ENCODE data around the gene CPNE7. TPM values are rescaled to one million over a fixed set of nuclear protein-coding genes. Genes with fewer than 3 reads are reported as not detected.

The CPNE7 gene
- total RNA-seq, 1 experiment from 2014 or later, result 0.58 TPM

DNA sequence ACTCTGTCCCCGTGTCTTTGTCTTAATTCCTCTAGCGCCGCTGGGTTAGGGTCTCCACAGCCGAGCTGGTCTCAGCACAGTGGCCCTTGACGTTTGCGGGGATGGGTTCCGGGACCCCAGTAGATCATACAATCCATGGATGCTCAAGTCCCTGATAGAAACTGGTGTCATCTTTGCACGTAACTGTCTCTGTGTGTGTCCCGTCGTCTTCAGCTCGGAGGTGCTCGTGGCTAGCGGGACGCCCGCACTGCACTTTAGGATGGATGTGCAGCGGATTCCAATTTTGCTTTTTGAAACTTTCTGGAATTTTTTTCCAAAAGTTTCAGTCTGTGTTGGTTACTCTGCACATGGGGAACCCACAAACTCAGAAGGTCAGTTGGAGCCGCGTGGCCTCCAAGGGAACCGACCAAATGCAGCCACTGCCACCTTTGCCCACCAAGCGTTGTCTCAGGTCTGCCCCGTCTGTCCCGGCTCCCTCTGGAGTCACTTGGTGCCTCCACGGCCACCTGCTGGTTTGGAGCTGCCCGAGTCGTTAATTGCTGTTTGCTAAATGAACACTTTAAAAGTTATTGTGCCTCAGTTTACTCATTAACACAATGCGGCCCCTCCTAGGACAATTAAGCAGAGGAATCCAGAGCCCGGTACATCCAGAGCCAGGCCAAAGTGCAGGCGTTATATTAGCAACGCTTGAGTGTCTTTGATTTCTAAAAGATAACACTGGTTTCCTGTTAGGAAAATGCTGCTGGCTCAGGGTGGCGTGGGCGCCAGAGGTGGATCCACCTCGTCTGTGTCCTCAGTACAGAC lies 32.6 kb downstream of the CPNE7 start:
- in situ Hi-C loops (cut with HindIII; ENCODE audit: low pct_unique_long_range_greater_than_20kb, low sequenced_read_pairs), result no loop called here
- DNase-seq (ENCODE audit: low read depth, low spot score), result no peak

DNA sequence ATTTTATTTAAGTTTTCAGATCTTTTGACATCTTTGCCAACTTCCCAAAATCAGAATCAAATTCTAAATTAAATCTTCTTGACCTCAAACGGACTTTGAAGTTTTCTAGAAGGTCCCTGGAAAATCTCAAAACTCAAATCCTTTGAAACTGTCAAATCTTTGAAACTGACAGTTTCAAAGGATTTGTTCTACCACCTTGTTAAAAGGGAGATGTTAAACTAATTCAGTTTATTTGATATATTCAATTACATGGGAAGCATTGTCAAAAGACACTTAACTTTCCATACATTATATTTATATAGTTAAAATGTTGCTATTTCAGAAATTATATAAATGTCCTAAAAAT lies 34.5 kb downstream of the CPNE7 start:
- no peak for DNase-seq (ENCODE audit: low read depth, low spot score)
- in situ Hi-C loops (cut with HindIII; ENCODE audit: low pct_unique_long_range_greater_than_20kb, low sequenced_read_pairs), result no loop called here

DNA sequence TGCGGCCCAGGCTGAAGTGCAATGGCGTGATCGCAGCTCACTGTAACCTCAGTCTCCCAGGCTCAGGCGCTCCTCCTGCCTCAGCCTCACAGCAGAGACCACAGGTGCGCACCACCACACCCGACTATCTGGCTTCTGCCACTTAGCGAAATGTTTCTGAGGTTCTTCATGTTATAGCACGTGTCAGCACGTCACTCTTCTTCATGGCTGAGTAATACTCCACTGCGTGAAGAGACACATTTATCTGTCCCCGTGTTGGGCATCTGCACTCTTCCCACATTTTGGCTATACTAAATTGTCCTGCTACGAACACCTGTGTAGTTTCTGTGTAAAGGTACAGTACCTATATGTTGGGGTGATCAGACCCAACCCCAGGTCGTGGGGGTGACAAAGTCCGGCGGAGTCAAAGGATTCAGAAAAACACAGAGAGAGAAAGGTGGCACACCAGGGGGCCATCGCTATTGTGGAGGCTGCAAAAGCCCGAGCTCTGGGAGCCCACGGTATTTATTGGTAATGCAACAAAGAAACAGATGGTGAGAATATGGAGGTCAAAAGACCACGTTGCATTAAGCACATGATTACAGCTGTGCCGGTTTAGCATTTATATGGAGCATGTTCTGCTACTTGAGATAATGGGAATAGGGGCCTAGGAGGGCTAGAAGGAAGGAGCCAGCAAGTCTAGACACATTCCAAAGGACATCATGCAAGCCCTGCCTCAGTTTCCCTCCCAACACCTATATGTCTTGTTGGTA lies 37.0 kb downstream of the CPNE7 start:
- no peak for DNase-seq (ENCODE audit: low read depth, low spot score)
- in situ Hi-C loops (cut with HindIII; ENCODE audit: low pct_unique_long_range_greater_than_20kb, low sequenced_read_pairs), result no loop called here

DNA sequence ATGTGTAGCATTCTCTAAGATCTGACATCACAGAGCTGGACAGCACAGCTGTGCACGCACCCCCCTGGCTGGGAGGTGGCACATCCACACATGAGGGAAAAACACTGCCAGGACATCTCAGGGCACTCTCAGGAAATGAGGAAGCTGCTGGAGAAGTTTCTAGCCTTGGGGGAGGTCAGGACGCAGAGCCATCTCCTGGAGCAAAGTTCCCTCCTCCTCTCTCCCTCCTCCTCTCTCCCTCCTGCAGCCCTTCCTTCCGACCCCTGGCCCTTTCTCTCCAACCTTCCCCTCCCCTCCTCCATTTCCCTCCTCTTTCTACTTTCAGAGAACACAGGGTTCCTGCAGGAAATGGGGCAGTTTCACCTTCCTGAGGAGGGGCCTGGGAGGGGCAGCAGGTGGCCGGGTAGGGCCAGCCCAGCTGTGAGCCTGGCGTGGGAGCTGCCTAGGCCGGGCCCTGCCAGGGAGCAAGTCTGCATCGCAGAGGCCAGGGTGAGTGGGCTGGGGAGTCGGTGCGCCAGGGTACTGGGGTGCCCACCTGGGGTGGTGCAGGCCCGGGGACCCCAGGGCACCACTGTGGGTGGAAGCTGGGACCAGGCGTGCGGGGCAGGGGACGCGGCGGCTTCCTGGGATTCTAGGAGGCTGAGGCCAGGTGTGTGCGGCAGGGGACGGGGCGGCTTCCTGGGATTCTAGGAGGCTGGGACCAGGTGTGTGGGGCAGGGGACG lies 37.8 kb downstream of the CPNE7 start, which contains the start of gene DPEP1:
DPEP1 (plus strand) TSS at position 412 of the 723 bp plus-strand sequence. CDS start 16,769 bp downstream, outside the sequence.
- no peak for DNase-seq (ENCODE audit: low read depth, low spot score)
- in situ Hi-C loops (cut with HindIII; ENCODE audit: low pct_unique_long_range_greater_than_20kb, low sequenced_read_pairs), result no loop called here

DNA sequence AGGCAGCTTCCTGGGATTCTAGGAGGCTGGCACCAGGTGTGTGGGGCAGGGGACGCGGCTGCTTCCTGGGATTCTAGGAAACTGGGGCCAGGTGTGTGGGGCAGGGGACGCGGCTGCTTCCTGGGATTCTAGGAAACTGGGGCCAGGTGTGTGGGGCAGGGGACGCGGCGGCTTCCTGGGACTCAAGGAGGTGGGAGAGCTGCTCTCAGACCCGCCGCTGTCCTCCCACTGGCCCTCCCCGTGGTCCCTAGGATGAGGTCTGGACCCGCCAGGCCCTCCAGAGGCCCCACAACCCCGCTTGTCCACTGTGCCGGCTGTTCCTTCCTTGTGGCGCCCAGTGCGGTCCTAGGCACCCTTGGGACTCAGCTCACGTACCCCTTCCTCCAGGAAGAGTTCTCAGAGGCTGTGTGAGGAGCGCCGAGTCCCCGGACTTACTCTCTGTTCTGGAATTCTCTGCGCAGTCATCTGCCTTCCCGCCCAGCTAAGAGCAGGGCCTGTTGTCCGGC lies 38.4 kb downstream of the CPNE7 start:
- DNase-seq (ENCODE audit: low read depth, low spot score), result no peak
- in situ Hi-C loops (cut with HindIII; ENCODE audit: low pct_unique_long_range_greater_than_20kb, low sequenced_read_pairs), result no loop called here

DNA sequence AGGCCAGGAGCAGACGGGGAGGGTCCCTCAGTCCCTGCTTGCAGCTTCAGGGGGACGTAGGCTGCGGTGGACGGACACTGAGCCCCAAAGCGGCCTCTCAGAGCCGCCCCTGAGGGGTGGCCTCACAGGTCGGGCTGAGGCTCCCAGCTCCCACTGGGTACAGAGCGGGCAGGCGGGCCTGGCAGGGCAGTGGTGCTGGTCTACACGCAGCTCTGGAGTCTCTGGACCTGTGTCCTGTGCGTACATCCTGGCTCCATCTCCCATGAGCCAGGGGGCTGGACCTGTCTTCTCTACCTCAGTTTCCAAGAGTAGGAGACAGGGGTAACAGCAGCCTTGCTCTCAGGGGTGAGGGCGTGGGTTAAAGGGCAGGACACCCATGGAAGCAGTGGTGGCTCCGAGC lies 39.6 kb downstream of the CPNE7 start:
- no peak for DNase-seq (ENCODE audit: low read depth, low spot score)
- in situ Hi-C loops (cut with HindIII; ENCODE audit: low pct_unique_long_range_greater_than_20kb, low sequenced_read_pairs), result no loop called here

DNA sequence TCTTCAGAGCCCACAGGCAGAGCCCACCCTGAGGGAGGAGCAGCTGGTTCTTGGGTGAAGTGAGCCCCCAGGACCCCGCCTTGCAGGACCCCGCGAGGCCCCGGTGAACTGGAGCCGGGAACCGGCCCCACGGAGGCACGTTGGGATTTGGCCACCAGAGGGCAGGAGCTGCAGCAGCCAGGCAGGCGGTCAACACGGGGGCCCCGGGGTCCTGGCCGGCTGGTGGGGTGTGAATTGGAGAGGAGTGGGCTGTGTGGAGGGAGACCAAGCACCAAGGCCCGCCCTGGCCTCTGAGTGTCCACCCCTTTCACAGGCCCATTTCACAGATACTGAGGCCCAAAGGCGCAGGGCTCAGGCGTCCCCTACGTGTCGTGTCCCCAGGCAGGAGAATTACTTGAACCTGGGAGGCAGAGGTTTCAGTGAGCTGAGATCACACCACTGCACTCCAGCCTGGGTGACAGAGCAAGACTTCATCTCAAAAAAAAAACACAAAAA lies 40.1 kb downstream of the CPNE7 start:
- in situ Hi-C loops (cut with HindIII; ENCODE audit: low pct_unique_long_range_greater_than_20kb, low sequenced_read_pairs), result no loop called here
- no peak for DNase-seq (ENCODE audit: low read depth, low spot score)

DNA sequence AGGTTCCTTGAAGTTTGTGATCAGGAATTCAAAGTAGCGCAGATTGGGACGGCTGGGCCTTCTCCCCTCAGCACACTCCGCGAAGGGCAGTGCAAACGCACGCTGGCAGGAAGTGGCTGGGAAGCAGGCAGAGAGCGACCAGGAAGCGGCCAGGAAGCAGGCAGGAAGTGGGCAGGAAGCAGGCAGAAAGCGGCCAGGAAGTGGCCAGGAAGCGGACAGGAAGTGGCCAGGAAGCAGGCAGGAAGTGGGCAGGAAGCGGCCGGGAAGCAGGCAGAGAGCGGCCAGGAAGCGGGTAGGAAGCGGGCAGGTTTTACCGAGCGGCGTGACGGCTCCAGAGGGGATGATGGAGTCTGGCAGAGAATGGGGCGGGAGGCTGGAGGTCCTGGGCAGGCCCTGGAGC lies 41.1 kb downstream of the CPNE7 start:
- in situ Hi-C loops (cut with HindIII; ENCODE audit: low pct_unique_long_range_greater_than_20kb, low sequenced_read_pairs), result no loop called here

DNA sequence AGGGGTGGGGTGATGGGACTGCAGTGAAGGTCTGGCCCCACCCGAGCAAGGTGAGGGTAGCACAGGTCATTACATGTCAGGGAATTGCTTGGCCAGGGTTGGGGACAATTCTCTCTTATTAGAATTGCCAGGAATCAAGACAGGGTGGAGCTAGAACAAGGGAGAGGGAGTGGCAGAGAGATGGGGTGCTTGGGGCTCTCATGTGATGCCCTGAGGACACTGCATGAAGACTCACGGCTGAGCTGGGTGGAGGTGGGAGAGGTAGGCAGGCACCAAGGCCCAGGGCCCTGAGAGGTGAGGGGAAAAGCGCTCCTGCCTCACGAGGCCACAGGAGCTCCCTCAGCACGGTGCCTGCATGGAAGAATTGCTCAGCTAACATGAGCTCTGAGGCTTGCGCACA lies 41.5 kb downstream of the CPNE7 start:
- DNase-seq (ENCODE audit: low read depth, low spot score), result no peak
- in situ Hi-C loops (cut with HindIII; ENCODE audit: low pct_unique_long_range_greater_than_20kb, low sequenced_read_pairs), result no loop called here

More for the DNA sequence above, 41.1 kb downstream of the CPNE7 start:
- no peak for DNase-seq (ENCODE audit: low read depth, low spot score)

DNA sequence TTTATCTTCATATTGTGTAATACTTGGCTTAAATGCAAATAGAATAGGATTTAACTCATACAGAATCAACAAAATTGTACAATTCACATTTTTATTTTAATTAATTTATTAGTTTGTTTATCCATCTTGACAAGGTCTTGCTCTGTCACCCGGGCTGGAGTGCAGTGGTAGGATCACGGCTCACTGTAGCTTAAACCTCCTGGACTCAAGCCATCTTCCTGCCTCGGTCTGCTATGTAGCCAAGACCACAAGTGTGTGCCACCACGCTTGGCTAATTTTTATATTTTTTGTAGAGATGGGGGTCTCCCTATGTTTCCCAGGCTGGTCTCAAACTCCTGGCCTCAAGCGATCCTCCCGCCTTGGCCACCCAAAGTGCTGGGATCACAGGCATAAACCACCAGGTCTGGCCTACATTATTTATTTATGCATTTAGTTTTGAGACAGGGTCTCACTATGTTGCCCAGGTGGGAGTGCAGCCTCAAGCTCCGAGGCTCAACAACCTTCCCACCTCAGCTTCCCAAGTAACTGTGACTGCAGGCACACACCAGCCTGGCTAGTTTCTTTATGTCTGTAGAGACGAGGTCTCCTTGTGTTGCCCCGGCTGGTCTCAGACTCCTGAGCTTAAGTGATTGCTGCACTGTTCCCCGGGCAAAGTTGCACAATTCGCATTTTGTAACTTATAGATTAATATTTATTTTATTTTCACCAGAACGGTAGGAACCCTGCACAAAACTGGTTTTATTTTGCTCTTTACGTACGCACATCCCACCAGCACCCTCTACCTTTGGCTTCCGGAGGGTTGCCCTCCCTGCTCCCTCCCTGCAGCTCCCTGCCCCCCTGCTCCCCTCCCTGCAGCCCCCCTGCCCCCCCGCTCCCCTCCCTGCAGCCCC lies 42.8 kb downstream of the CPNE7 start:
- DNase-seq (ENCODE audit: low read depth, low spot score), result no peak

DNA sequence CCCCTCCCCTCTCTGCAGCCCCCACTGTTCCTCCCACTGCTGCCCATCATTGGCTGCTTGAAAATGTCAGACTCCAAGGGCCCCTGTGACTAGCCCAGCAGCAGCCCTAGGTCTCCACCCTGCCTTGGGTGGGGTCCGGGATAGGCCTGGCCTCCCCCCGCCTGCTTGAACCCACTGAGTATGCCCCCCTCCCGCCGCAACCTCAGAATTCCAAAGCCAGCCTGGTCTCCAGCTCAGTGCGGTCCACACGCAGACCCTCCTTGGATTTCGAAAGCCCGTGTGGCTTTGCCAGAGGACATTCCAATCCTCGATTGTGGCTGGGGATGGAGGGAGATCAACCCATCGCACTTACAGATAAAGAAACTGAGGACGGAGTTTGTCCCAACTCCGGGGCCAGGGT lies 44.3 kb downstream of the CPNE7 start:
- in situ Hi-C loops (cut with HindIII; ENCODE audit: low pct_unique_long_range_greater_than_20kb, low sequenced_read_pairs), result no loop called here
- no peak for DNase-seq (ENCODE audit: low read depth, low spot score)

More for the DNA sequence above, 42.8 kb downstream of the CPNE7 start:
- in situ Hi-C loops (cut with HindIII; ENCODE audit: low pct_unique_long_range_greater_than_20kb, low sequenced_read_pairs), result no loop called here

DNA sequence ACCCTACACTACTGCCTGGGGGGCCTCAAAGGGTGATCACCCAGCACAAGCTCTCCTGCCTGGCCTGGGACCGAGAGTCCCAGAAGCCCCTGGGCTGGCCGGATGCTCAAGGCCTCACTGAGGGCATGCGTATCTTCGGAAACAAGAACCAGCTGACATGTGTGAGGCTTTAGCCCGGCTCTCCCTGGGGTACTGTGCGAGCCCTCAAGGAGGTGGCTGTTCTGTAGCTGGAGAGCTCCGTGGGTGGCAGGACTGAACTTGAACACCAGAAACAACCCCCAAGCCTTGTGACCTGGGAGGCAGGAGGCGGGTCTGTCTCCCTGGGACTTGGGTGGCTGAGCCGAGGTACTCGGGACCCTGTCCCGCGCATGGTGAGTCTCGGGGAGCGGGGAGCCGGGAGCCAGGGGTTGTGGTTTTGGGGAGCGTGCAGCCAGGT lies 44.9 kb downstream of the CPNE7 start:
- in situ Hi-C loops (cut with HindIII; ENCODE audit: low pct_unique_long_range_greater_than_20kb, low sequenced_read_pairs), result no loop called here
- no peak for DNase-seq (ENCODE audit: low read depth, low spot score)

DNA sequence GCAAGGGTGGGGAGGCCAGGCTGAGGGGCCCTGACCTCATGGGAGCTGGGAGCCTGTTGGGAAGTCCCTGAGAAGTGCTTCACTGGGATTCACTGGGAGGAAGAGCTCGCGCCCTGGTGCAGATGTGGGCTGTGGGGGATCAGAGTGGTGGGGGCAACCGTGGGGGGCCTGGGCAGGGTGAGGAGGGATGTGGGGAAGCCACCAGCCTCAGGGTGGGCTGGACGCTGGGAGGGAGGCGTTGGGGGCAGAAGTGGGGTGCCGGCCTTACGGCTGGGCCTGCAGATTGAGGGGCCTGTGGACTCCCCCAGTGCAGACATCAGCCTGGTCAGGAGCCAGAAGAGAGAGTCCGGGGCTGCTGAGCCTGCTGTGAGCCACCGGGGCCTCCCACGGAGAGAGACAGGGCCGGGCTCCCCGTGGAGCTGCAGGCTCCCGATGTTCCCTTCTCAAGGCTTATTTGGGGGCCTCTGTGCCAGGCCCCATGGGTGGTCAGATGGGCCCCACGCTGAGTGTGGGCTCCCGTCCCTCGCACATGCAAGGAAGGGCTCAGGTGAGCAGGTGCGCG lies 45.7 kb downstream of the CPNE7 start:
- DNase-seq (ENCODE audit: low read depth, low spot score), result no peak
- in situ Hi-C loops (cut with HindIII; ENCODE audit: low pct_unique_long_range_greater_than_20kb, low sequenced_read_pairs), result no loop called here

DNA sequence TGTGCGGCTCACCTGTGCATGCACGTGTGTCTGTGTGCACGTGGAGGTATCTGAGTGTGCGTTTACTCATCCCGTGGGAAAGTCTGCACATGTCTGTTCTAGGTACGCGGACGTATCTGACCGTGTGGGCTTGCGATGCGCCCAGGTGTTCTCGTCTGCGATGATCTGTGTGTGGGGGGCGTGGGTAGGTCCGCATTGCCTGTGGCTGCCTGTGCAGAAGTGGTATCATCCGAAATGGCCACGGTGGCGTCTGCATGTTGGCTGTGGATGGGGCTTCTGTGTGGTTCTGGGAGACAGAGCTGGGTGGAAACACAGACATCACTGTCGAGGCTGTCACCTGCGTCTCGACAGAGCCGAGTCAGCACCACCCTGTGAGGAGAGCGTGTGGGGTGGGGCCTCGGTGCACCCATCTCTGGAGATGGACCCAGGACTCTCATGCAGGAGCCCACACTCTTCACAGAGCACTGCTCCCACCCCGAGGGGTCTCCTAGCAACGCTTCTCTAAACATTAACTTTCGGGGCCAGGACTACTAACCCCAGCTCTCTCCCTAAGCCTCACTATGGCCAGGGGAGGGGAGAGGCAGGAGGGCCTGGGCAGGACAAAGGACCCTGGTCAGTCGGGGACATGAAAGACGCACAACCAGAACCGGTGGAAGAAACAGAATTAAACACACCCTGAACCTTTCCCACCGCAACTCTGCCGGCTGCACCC lies 46.3 kb downstream of the CPNE7 start:
- in situ Hi-C loops (cut with HindIII; ENCODE audit: low pct_unique_long_range_greater_than_20kb, low sequenced_read_pairs), result no loop called here
- no peak for DNase-seq (ENCODE audit: low read depth, low spot score)

DNA sequence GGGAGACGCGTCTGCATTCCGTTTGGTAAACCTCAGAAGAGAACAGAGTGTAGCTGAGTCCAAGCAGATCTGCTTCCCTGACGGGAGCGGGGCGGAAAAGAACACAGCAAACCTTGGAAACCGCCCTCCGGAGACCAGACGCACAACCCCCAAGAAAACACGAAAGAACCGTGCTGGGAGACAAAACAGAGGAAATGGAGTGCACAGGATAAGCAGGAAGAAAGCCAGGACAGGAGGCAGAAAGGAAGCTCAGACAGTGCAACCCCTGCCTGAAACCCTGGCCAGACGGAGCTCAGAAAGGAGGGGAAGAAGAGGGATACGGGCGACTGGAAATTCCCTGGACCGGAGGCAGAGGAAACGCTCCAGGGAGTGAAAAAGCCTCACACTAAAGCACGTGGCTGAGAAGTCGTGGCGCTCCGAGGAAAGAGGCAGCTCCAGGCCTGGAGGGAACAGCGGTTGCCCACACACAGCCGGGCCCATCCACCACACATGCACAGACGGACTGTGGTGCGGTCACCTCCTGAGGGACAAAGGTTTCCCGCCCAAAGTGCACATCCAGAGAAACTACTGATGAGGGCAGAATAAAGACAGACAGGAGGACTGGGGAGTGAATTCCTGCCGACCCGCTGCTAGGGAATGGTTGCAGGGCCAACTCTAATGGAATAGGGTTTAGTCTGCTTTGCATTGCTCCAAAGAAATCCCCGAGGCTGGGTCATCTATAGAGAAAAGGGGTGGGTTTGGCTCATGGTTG lies 48.1 kb downstream of the CPNE7 start:
- in situ Hi-C loops (cut with HindIII; ENCODE audit: low pct_unique_long_range_greater_than_20kb, low sequenced_read_pairs), result no loop called here
- peak; percentile 10 for DNase-seq (ENCODE audit: low read depth, low spot score)

Data from SK-MEL-5 (cell line).